ENCODE measurements around the gene RABGAP1L. TPM values are rescaled to one million over a fixed set of nuclear protein-coding genes. Genes with fewer than 3 reads are reported as not detected.
"Not testable (repeated sequence)": the region's sequence is repeated elsewhere in the genome, so short reads cannot be mapped to it uniquely, and the experiment has no call there.

Gene RABGAP1L
- total and polyA plus RNA-seq, 10 of the 15 experiments (the other 5 are each of a cell fraction or from before 2014, with no cell fraction given) = 5.8 to 194 (median 113) TPM

DNA sequence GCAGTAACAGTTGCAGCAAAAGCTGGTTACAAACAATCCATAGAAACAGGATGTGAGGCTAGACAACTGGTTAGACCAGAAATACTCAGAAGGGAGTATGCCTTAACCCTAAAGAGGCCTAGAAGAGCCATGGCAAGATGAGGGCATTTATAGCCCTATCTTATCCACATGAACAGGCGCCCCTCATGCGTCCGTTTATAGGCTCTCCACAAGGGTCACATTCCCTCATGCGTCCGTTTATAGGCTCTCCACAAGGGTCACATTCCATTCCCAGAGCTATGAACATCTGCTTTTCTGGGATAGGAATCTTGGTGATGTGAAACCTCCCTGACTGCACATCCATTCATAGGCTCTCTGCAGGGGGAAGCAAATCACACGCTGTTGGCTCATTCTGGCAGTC is 416.8 kb downstream of the RABGAP1L start:
- POLR2A ChIA-PET; H3K9ac ChIP-seq (ENCODE audit: control insufficient read depth, insufficient read depth, low read length); BruUV-seq (replicated peaks): not testable (repeated sequence)

DNA sequence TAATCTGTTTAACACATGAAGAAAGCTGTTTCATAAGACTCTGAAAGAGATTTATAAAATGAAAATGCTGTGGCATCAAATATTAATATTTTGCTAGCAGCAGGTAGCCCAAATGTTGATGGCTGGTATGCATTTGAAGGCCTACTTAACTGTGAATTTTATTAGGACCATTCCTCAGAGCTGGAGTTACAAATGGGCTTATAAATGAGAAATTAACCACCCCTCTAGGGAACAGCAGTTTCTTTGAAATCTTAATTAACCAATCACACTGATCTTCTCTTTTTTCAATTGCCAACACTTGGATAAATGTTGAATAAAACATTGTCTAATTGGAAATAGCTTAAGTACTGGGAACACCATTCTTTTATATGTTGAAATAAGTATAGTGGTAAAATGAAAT is 418.4 kb downstream of the RABGAP1L start:
- no peak overlapping the region for H3K27ac ChIP-seq (ENCODE audit: control insufficient read depth, insufficient read depth)
- H3K79me2 ChIP-seq (ENCODE audit: control insufficient read depth, insufficient read depth, low read length) = no peaks in the 10 kb centered on the region
- H3K4me1 ChIP-seq (ENCODE audit: control insufficient read depth, insufficient read depth, low read length) = no peaks in the 10 kb centered on the region
- no peaks in the 10 kb centered on the region for H4K20me1 ChIP-seq (ENCODE audit: control insufficient read depth, insufficient read depth)
- H3K36me3 ChIP-seq (ENCODE audit: control insufficient read depth in 2 of 2, insufficient read depth in 2 of 2, low read length in 1 of 2) = no peaks in the 10 kb centered on the region; a peak in 1 of 4 replicates
- H3K4me2 ChIP-seq (ENCODE audit: control insufficient read depth, insufficient read depth) = no peak overlapping the region
- H3K9me3 ChIP-seq (replicated peaks; ENCODE audit: control insufficient read depth, insufficient read depth, low read length) = no peaks in the 10 kb centered on the region; the same call in 1 of the 3 replicates
- DNase-seq (ENCODE audit: low read depth, low spot score) = no peak
- no peak overlapping the region for H3K4me3 ChIP-seq
- no peak for ATAC-seq
- TF ChIP-seq, protein P1, sequence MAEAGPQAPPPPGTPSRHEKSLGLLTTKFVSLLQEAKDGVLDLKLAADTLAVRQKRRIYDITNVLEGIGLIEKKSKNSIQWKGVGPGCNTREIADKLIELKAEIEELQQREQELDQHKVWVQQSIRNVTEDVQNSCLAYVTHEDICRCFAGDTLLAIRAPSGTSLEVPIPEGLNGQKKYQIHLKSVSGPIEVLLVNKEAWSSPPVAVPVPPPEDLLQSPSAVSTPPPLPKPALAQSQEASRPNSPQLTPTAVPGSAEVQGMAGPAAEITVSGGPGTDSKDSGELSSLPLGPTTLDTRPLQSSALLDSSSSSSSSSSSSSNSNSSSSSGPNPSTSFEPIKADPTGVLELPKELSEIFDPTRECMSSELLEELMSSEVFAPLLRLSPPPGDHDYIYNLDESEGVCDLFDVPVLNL (IDR thresholded peaks at IDR 0.05; ENCODE audit: low read depth, low read length) = no peak
- no peak for TF ChIP-seq ZBTB11 (CRISPR knock-in tag; IDR thresholded peaks at IDR 0.05)
- TF ChIP-seq ZZZ3 (IDR thresholded peaks at IDR 0.05; ENCODE audit: control insufficient read depth, insufficient read length, low read depth) = no peak
- TF ChIP-seq FOXK2 (IDR thresholded peaks at IDR 0.05) = no peak
- no peak for TF ChIP-seq HCFC1 (IDR thresholded peaks at IDR 0.05; ENCODE audit: low read length)
- H3K9ac ChIP-seq (ENCODE audit: control insufficient read depth, insufficient read depth, low read length) = no peak overlapping the region
- no TSS peak for BruUV-seq (replicated peaks)
- ChIA-PET SMC1A (ENCODE audit: uncharacterized antibody, unreplicated experiment) (interaction anchor here (1.1 kb wide), 1 partner anchor 28 kb away, joined by 3 read pairs; no protein-coding TSS in a partner anchor), CTCF (interaction anchor here (0.7 kb wide), 1 partner anchor 111 kb away, joined by 3 read pairs; no protein-coding TSS in a partner anchor), RAD21 (ENCODE audit: unreplicated experiment) (no interaction called here), POLR2A (no interaction called here)
- in situ Hi-C loops (cut with MboI) = no loop called here
- FAIRE-seq = no peak
- intact Hi-C loops (cut with micrococcal nuclease; ENCODE audit: unreplicated experiment) = no loop called here
- no peak overlapping the region for H2AFZ ChIP-seq (ENCODE audit: control insufficient read depth, low read depth, low read length)
- H3K27me3 ChIP-seq (replicated peaks in 1 of 2; ENCODE audit: control insufficient read depth in 2 of 2, insufficient read depth in 2 of 2, low read length in 1 of 2) = no peaks in the 10 kb centered on the region

More for the DNA sequence above, 416.8 kb downstream of the RABGAP1L start:
- H3K4me1 ChIP-seq (ENCODE audit: control insufficient read depth, insufficient read depth, low read length); H3K4me2 ChIP-seq (ENCODE audit: control insufficient read depth, insufficient read depth); H4K20me1 ChIP-seq (ENCODE audit: control insufficient read depth, insufficient read depth); in situ Hi-C loops (cut with MboI); H3K36me3 ChIP-seq (ENCODE audit: control insufficient read depth in 2 of 2, insufficient read depth in 2 of 2, low read length in 1 of 2); H3K27me3 ChIP-seq (replicated peaks in 1 of 2; ENCODE audit: control insufficient read depth in 2 of 2, insufficient read depth in 2 of 2, low read length in 1 of 2); H3K79me2 ChIP-seq (ENCODE audit: control insufficient read depth, insufficient read depth, low read length); intact Hi-C loops (cut with micrococcal nuclease; ENCODE audit: unreplicated experiment); RAD21 ChIA-PET (ENCODE audit: unreplicated experiment); ATAC-seq; CTCF ChIA-PET; DNase-seq (ENCODE audit: low read depth, low spot score); H2AFZ ChIP-seq (ENCODE audit: control insufficient read depth, low read depth, low read length); FAIRE-seq; SMC1A ChIA-PET (ENCODE audit: uncharacterized antibody, unreplicated experiment); H3K27ac ChIP-seq (ENCODE audit: control insufficient read depth, insufficient read depth); H3K9me3 ChIP-seq (replicated peaks; ENCODE audit: control insufficient read depth, insufficient read depth, low read length); H3K4me3 ChIP-seq: not testable (repeated sequence)
- 95% methylated on average over 6 of the region's 6 CpGs for WGBS (ENCODE audit: insufficient coverage, insufficient replicate concordance, low lambda C conversion rate, missing lambda C conversion rate)

All from GM12878 (cell line).